Hindlimb muscle (tissue), 1 donor: Measurements from ENCODE around the gene DCLRE1C. TPM values are rescaled to one million over a fixed set of nuclear protein-coding genes. Genes with fewer than 3 reads are reported as not detected.
A peak's percentile ranks its signal among the peaks of the same experiment; 100 is the strongest.
"Not testable (repeated sequence)": the region's sequence is repeated elsewhere in the genome, so short reads cannot be mapped to it uniquely, and the experiment has no call there.

Experiments used
- DNase-seq: peaks from one replicate; pipeline ENCODE4 v3.0.0-alpha.2; 2013
- polyA plus RNA-seq: library from polyadenylated mRNA; unstranded; fragments of 120-200 nt; gene quantifications from one replicate; pipeline ENCODE4 v1.2.1, GENCODE V29; 2013; ENCODE audit not compliant: insufficient read length

The DCLRE1C gene
- polyA plus RNA-seq: 8.3 TPM

- peak; percentile 93 for DNase-seq
Observed at GRCh38 chr10:14954001-14954770, at the start of gene DCLRE1C. Gene DCLRE1C, minus strand, starts transcription at chr10:14954096. Its CDS starts 86 bp downstream, at chr10:14954010.

- DNase-seq: peak; percentile 28
Observed at GRCh38 chr10:14995964-14996565, 42.2 kb upstream of the DCLRE1C start.

GRCh38 chr10:14993500-14994455 is 39.9 kb upstream of the DCLRE1C start:
- not testable (repeated sequence) for DNase-seq

- DNase-seq: not testable (repeated sequence)
Observed at GRCh38 chr10:14992336-14992735, 38.4 kb upstream of the DCLRE1C start.

- not testable (repeated sequence) for DNase-seq
Observed at GRCh38 chr10:14991035-14991749, 37.3 kb upstream of the DCLRE1C start.

- DNase-seq: not testable (repeated sequence)
Observed at GRCh38 chr10:14989552-14989951, 35.7 kb upstream of the DCLRE1C start.

- no peak for DNase-seq
Observed at GRCh38 chr10:14982744-14983143, 28.8 kb upstream of the DCLRE1C start.

GRCh38 chr10:14975672-14976273 is 21.9 kb upstream of the DCLRE1C start:
- DNase-seq: no peak

GRCh38 chr10:14974153-14974998 is 20.5 kb upstream of the DCLRE1C start:
- not testable (repeated sequence) for DNase-seq

- DNase-seq: no peak
Observed at GRCh38 chr10:14971867-14972448, 18.1 kb upstream of the DCLRE1C start.

GRCh38 chr10:14967897-14968296 is 14.0 kb upstream of the DCLRE1C start:
- DNase-seq: no peak

GRCh38 chr10:14959221-14960057 is 5.5 kb upstream of the DCLRE1C start, which contains the start of gene MEIG1:
Gene MEIG1, plus strand, starts transcription at chr10:14959388. Its CDS starts 7,081 bp downstream, at chr10:14966469.
- DNase-seq: peak; percentile 94

GRCh38 chr10:14958872-14959220 is 5.0 kb upstream of the DCLRE1C start:
- DNase-seq: no peak

- DNase-seq: no peak
Observed at GRCh38 chr10:14954934-14955333, 1.0 kb upstream of the DCLRE1C start.

GRCh38 chr10:14953424-14954000 is 384 bp downstream of the DCLRE1C start:
- no peak for DNase-seq

- no peak for DNase-seq
Observed at GRCh38 chr10:14952851-14953423, 959 bp downstream of the DCLRE1C start.

- DNase-seq: no peak
Observed at GRCh38 chr10:14949291-14949690, 4.6 kb downstream of the DCLRE1C start.

- DNase-seq: no peak
Observed at GRCh38 chr10:14947268-14947667, 6.6 kb downstream of the DCLRE1C start.

GRCh38 chr10:14945108-14945507 is 8.8 kb downstream of the DCLRE1C start:
- DNase-seq: no peak
